LNCaP clone FGC (cell line): Measurements from ENCODE around the gene VPS13A.
"Not testable (repeated sequence)": the region's sequence is repeated elsewhere in the genome, so short reads cannot be mapped to it uniquely, and the experiment has no call there.

Experiments used
- DNase-seq: peaks from one replicate; pipeline ENCODE4 v3.0.0-alpha.2; 2011; ENCODE audit warnings: low read depth
- H3K4me3 ChIP-seq: 2 replicates; pipeline ENCODE4 v1.5.1; 2011; ENCODE audit warnings: mild to moderate bottlenecking, low read depth, low read length, control low read depth
- TF ChIP-seq, protein P1 (sequence below): IDR thresholded peaks from 2 replicates; pipeline ENCODE4 v1.5.1; 2012; ENCODE audit warnings: mild to moderate bottlenecking; ENCODE audit not compliant: control insufficient read depth, insufficient read depth; ENCODE audit errors: extremely low read depth

Gene VPS13A

DNA sequence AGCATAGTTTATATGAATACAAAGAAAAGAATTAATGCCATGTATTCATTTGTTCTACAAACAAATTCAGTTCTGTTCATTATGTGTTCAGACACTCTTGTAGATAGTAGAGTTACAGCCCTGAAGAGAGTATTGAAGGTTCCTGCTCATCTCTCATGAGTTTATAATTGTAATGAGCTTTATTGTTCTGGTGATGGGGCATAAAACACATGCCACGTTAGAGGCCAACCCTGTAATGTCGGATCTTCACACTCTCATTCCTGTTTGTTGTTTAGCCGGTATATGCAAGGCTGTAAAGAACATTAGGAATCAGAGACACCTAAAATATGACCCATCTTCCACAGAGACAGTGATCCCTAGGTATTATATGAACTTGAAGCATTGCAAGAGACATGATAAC, 214.5 kb downstream of the VPS13A start:
- DNase-seq: no peak
- TF ChIP-seq, protein P1, sequence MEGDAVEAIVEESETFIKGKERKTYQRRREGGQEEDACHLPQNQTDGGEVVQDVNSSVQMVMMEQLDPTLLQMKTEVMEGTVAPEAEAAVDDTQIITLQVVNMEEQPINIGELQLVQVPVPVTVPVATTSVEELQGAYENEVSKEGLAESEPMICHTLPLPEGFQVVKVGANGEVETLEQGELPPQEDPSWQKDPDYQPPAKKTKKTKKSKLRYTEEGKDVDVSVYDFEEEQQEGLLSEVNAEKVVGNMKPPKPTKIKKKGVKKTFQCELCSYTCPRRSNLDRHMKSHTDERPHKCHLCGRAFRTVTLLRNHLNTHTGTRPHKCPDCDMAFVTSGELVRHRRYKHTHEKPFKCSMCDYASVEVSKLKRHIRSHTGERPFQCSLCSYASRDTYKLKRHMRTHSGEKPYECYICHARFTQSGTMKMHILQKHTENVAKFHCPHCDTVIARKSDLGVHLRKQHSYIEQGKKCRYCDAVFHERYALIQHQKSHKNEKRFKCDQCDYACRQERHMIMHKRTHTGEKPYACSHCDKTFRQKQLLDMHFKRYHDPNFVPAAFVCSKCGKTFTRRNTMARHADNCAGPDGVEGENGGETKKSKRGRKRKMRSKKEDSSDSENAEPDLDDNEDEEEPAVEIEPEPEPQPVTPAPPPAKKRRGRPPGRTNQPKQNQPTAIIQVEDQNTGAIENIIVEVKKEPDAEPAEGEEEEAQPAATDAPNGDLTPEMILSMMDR: no peak
- H3K4me3 ChIP-seq: no peak overlapping the region

DNA sequence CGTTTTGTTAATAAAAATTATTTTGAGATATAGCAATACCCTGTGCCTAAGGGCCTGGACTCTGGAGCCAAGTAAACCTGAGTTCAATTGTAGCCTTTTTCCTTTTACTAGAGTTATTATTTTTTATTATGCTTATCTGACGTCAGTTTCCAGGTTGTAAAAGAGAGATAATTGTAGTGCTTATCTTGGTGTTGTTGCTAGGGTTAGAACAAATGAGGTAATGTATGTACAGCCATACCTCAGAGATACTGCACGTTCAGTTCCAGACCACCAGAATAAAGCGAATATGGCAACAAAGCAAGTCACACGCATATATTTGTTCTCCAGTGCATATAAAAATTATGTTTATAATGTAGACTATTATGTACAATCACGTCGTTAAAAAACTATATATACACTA, 215.0 kb downstream of the VPS13A start:
- TF ChIP-seq, protein P1: no peak
- no peak overlapping the region for H3K4me3 ChIP-seq
- DNase-seq: peak; percentile 87

DNA sequence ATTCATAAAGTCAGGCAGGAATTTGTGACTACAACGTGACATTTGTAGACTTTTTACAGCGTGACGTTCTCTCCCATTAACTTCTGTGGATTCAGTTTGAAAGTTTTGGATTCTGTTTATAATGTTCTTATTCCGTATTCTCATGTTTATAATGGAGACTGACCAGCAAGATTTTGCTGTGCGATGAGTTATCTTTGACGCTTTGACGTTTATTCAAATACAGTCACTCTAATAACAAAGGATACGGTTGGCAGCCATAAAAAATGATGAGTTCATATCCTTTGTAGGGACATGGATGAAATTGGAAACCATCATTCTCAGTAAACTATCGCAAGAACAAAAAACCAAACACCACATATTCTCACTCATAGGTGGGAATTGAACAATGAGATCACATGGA, 221.2 kb downstream of the VPS13A start:
- DNase-seq, H3K4me3 ChIP-seq: not testable (repeated sequence)

DNA sequence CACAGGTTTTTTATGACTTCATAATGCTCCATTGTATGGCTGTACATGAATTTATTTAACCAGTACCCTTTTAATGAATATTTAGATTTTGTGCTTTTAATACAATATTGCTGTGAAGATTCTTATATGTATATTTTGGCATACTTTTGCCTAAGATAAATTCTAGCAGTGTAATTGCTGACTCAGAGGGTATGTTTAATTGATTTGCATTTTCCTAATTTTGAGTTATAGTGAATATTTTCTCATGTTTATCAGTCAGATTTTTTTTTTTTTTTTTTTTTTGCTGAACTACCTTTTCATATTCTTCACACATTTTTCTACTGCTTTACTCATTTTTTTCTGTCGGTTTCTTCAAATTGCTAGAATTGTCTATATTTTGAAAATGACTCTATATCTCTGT, 222.6 kb downstream of the VPS13A start:
- TF ChIP-seq, protein P1: no peak
- H3K4me3 ChIP-seq: no peak overlapping the region
- DNase-seq: no peak

DNA sequence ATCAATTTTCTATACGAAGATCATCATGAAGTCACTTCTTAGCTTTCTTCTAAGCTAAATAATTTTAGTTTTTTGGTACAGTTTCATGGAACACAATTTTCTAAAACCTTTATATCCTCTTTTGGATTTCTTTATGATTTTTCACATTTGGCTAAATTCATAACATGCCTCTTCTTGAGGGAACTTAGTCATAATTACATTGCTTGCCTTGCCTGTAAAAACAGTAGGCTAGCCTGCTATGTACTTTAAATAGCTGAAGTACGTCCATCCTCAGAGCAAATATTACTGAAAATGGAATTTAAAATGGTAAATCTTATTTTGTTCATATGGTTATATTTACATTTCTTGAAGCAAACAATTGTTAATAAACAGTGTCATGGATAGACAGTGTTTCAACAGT, 225.0 kb downstream of the VPS13A start:
- DNase-seq: no peak
- H3K4me3 ChIP-seq: no peak overlapping the region
- TF ChIP-seq, protein P1: no peak

DNA sequence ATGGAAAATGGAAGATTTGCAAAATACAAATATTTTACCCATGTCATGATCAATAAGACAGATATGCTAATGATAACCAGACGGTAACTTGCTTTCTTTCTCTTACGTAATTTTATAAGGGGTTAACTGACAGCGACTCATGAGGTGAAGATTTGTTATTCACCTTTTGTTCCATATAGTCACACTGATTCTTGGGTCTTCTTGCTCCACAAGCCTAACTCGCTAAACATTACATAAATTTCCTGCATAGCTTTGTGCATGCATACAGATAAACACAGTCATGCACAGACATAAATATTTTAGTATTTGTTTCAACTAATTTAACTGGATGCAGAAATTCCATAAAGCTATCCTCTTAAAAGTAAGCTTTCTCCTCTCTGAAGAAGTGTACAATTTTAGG, 225.9 kb downstream of the VPS13A start:
- no peak for DNase-seq
- H3K4me3 ChIP-seq: no peak overlapping the region
- TF ChIP-seq, protein P1: no peak

DNA sequence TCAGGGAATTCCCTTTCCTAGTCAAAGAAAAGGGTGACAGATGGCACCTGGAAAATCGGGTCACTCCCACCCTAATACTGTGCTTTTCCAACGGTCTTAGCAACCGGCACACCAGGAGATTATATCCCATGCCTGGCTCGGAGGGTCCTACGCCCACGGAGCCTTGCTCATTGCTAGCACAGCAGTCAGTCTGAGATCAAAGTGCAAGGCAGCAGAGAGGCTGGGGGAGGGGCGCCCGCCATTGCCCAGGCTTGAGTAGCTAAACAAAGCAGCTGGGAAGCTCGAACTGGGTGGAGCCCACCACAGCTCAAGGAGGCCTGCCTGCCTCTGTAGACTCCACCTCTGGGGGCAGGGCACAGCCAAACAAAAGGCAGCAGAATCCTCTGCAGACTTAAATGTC, 231.2 kb downstream of the VPS13A start:
- not testable (repeated sequence) for H3K4me3 ChIP-seq, DNase-seq

DNA sequence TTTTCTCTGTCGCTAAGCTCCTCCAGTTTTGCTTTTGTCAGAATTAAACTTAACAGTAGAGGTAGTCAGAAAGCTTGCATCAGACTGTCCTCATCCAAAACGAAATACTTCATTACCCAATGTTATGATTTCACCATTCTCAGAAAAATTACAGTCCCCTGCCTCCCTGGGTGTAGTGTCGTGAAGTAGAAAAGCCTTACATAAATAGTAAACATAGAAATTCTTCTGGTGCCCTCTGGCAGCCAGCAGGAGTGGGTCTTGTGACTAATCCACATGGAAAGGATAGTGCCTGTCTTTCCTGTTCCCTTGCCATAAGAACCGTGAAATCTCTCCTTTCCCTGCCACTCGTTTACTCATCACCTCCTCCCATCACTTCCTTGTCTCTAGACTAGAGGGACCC, 240.2 kb downstream of the VPS13A start:
- DNase-seq: no peak
- TF ChIP-seq, protein P1: no peak
- no peak overlapping the region for H3K4me3 ChIP-seq
